Bone marrow (tissue), 2 donors: ENCODE results near the gene PEAK1.

Experiments
- DNase-seq, 2 donors: peaks; one replicate each; lab custom pipeline; 2025; lab: John Stamatoyannopoulos, UW

The PEAK1 gene

GRCh38 chr15:77419836-77420609 is at the start of gene PEAK1:
Gene PEAK1, minus strand, starts transcription at chr15:77420104. Its CDS starts 238,178 bp downstream, at chr15:77181926.
- peak; percentile 95 to 97 for DNase-seq

GRCh38 chr15:77468896-77469295 is 49.0 kb upstream of the PEAK1 start:
- DNase-seq, result no peak

GRCh38 chr15:77466521-77466920 is 46.6 kb upstream of the PEAK1 start:
- no peak for DNase-seq

GRCh38 chr15:77464129-77464865 is 44.4 kb upstream of the PEAK1 start:
- DNase-seq, result no peak

GRCh38 chr15:77461486-77461885 is 41.6 kb upstream of the PEAK1 start:
- DNase-seq, result no peak

GRCh38 chr15:77459031-77459430 is 39.1 kb upstream of the PEAK1 start:
- DNase-seq, result no peak

- DNase-seq, result no peak
Measured at GRCh38 chr15:77457905-77458265, 38.0 kb upstream of the PEAK1 start.

GRCh38 chr15:77457191-77457904 is 37.4 kb upstream of the PEAK1 start:
- DNase-seq, result peak in 1 of 2 donors; percentile 1

- DNase-seq, result no peak
Measured at GRCh38 chr15:77456746-77457145, 36.8 kb upstream of the PEAK1 start.

GRCh38 chr15:77455696-77456321 is 35.9 kb upstream of the PEAK1 start:
- no peak for DNase-seq

GRCh38 chr15:77454951-77455350 is 35.0 kb upstream of the PEAK1 start:
- DNase-seq, result no peak

- DNase-seq, result no peak
Measured at GRCh38 chr15:77454265-77454664, 34.4 kb upstream of the PEAK1 start.

- no peak for DNase-seq
Measured at GRCh38 chr15:77446840-77447390, 27.0 kb upstream of the PEAK1 start.

GRCh38 chr15:77440378-77440999 is 20.6 kb upstream of the PEAK1 start:
- no peak for DNase-seq

GRCh38 chr15:77437264-77437663 is 17.4 kb upstream of the PEAK1 start:
- no peak for DNase-seq

GRCh38 chr15:77436822-77437221 is 16.9 kb upstream of the PEAK1 start:
- no peak for DNase-seq

GRCh38 chr15:77430652-77431051 is 10.7 kb upstream of the PEAK1 start:
- DNase-seq, result no peak

- DNase-seq, result no peak
Measured at GRCh38 chr15:77430213-77430612, 10.3 kb upstream of the PEAK1 start.

- DNase-seq, result no peak
Measured at GRCh38 chr15:77426871-77427270, 7.0 kb upstream of the PEAK1 start.

- no peak for DNase-seq
Measured at GRCh38 chr15:77426377-77426776, 6.5 kb upstream of the PEAK1 start.

- DNase-seq, result no peak
Measured at GRCh38 chr15:77425104-77425503, 5.2 kb upstream of the PEAK1 start.

- DNase-seq, result no peak
Measured at GRCh38 chr15:77421370-77421700, 1.4 kb upstream of the PEAK1 start.
